Upper lobe of left lung (tissue), 6 donors: Measurements from ENCODE around the gene SRRM4. TPM values are rescaled to one million over a fixed set of nuclear protein-coding genes. Genes with fewer than 3 reads are reported as not detected.
A peak's percentile ranks its signal among the peaks of the same experiment; 100 is the strongest.

Source experiments
- ATAC-seq, 2 donors: fragments of 200-7000 bp; cut with Tn5 transposase; one replicate each; pipeline ENCODE4 v1.9.1; 2022; ENCODE audit warnings: mild to moderate bottlenecking in 2 of 2, moderate library complexity in 2 of 2; ENCODE audit not compliant: low FRiP score in 2 of 2
- DNase-seq, 2 donors: peaks; one replicate each; pipeline ENCODE4 v3.0.0-alpha.2; 2019 to 2020
- H3K27ac ChIP-seq, 4 donors: fragments of 200-600 bp; sonication (generic); one replicate each; pipeline ENCODE4 v1.5.1; 2016 to 2019
- H3K27me3 ChIP-seq, 4 donors: fragments of 200-600 bp; sonication (generic); one replicate each; pipeline ENCODE4 v1.5.1; 2017 to 2019
- H3K36me3 ChIP-seq, 4 donors: fragments of 200-600 bp; sonication (generic); one replicate each; pipeline ENCODE4 v1.5.1; 2016 to 2019
- H3K4me1 ChIP-seq, 4 donors: fragments of 200-600 bp; sonication (generic); one replicate each; pipeline ENCODE4 v1.5.1; 2018 to 2019
- H3K4me3 ChIP-seq, 4 donors: fragments of 200-600 bp; sonication (generic); one replicate each; pipeline ENCODE4 v1.5.1; 2017 to 2019; ENCODE audit warnings: mild to moderate bottlenecking in 2 of 4, moderate library complexity in 1 of 4
- H3K9me3 ChIP-seq, 4 donors: fragments of 200-600 bp; sonication (generic); one replicate each; pipeline ENCODE4 v1.5.1; 2018 to 2019
- CTCF ChIP-seq, 6 experiments: fragments of 450-650 bp in 4 of 6; fragments of 200-600 bp in 2 of 6; sonication (generic) in 2 of 6; IDR thresholded peaks; one replicate each; pipeline ENCODE4 v1.5.1; 2016 to 2019; ENCODE audit warnings: antibody characterized with exemption in 6 of 6
- EP300 ChIP-seq, 4 donors: sonication (generic); formaldehyde crosslinking; IDR thresholded peaks; one replicate each; pipeline ENCODE4 v1.5.1; 2017; ENCODE audit warnings: antibody characterized with exemption in 4 of 4, control low read depth in 2 of 4
- POLR2A ChIP-seq, 4 donors: fragments of 450-650 bp; IDR thresholded peaks; one replicate each; pipeline ENCODE4 v1.5.1; 2016 to 2017; ENCODE audit warnings: antibody characterized with exemption in 4 of 4, mild to moderate bottlenecking in 2 of 4
- POLR2AphosphoS5 ChIP-seq, 2 donors: sonication (generic); formaldehyde crosslinking; IDR thresholded peaks; one replicate each; pipeline ENCODE4 v1.5.1; 2017; ENCODE audit warnings: antibody characterized with exemption in 2 of 2
- WGBS, 2 donors: methylation state at CpG; one replicate each; pipeline ENCODE4 v1.1.5; 2017 to 2018; 5-methylcytosine and 5-hydroxymethylcytosine counted together
- total RNA-seq, 6 donors: library from RNA; depleted of rRNA in 4 of 6; stranded (reverse); fragments of >200 nt in 4 of 6; gene quantifications; one replicate each; pipeline versions ENCODE4 v1.1.0 to v1.2.1, GENCODE V29; 2016 to 2021
- donor health status: DM: no; HTN: no; CAD: no; lungs with moderate emphysema.
- donor health status: DM: no; HTN: yes; CAD: no; lungs with severe emphysema.

SRRM4 gene
- total RNA-seq, 6 donors from 2014 or later, result under 0.01 to 0.33 (median 0.11) TPM; not detected in 2

- no peak overlapping the region for H3K27ac ChIP-seq
- H3K27me3 ChIP-seq, result no peaks in the 10 kb centered on the region
- DNase-seq (no peak), ATAC-seq (no peak)
- peaks cover 6 to 14% (median 7%) of the 10 kb centered on the region in 4 donors for H3K9me3 ChIP-seq
- WGBS, 2 donors, result 82 to 85% methylated on average over 11 of the region's 11 CpGs
- TF ChIP-seq POLR2A (IDR thresholded peaks at IDR 0.05), result no peak
- TF ChIP-seq CTCF (IDR thresholded peaks at IDR 0.05), result no peak
- TF ChIP-seq EP300 (IDR thresholded peaks at IDR 0.05), result no peak
- TF ChIP-seq POLR2AphosphoS5 (IDR thresholded peaks at IDR 0.05), result no peak
- H3K4me3 ChIP-seq, result no peak overlapping the region
- H3K4me1 ChIP-seq, result peaks cover 0 to 5% (median 3%) of the 10 kb centered on the region in 4 donors
- H3K36me3 ChIP-seq, result no peaks in the 10 kb centered on the region
These were observed 173.1 kb downstream of the SRRM4 start for GRCh38 chr12:119154435-119154818.

- 75 to 85% methylated on average over 16 to 30 of the region's 35 CpGs for WGBS, 2 donors
- H3K4me1 ChIP-seq, result peaks cover 0 to 5% (median 3%) of the 10 kb centered on the region in 4 donors
- peaks cover 4 to 6% (median 4%) of the 10 kb centered on the region in 4 donors for H3K9me3 ChIP-seq
- TF ChIP-seq CTCF (IDR thresholded peaks at IDR 0.05), result no peak
- TF ChIP-seq EP300 (IDR thresholded peaks at IDR 0.05), result no peak
- TF ChIP-seq POLR2AphosphoS5 (IDR thresholded peaks at IDR 0.05), result no peak
- TF ChIP-seq POLR2A (IDR thresholded peaks at IDR 0.05), result no peak
- no peak overlapping the region for H3K27ac ChIP-seq
- H3K36me3 ChIP-seq, result no peaks in the 10 kb centered on the region
- H3K27me3 ChIP-seq, result no peaks in the 10 kb centered on the region
- ATAC-seq, result no peak
- DNase-seq, result peak in 1 of 2 donors; percentile 79
- no peak overlapping the region for H3K4me3 ChIP-seq
These were observed 175.2 kb downstream of the SRRM4 start for GRCh38 chr12:119156401-119157044.

GRCh38 chr12:119157528-119157927, 176.2 kb downstream of the SRRM4 start:
- DNase-seq (peak in 1 of 2 donors; percentile 68), ATAC-seq (peak in 1 of 2 donors; percentile 28)
- Histone ChIP-seq H3K4me3 (no peak overlapping the region), H3K4me1 (peaks cover 0 to 5% (median 3%) of the 10 kb centered on the region in 4 donors), H3K9me3 (no peaks in the 10 kb centered on the region), H3K27ac (no peak overlapping the region), H3K36me3 (no peaks in the 10 kb centered on the region), H3K27me3 (no peaks in the 10 kb centered on the region)
- WGBS, 2 donors, result 62 to 75% methylated on average over 1 to 4 of the region's 6 CpGs
- TF ChIP-seq POLR2AphosphoS5 (IDR thresholded peaks at IDR 0.05), result no peak
- TF ChIP-seq EP300 (IDR thresholded peaks at IDR 0.05), result no peak

- WGBS, 2 donors, result 84 to 86% methylated on average over 7 of the region's 7 CpGs
- DNase-seq (no peak), ATAC-seq (no peak)
- Histone ChIP-seq H3K9me3 (no peaks in the 10 kb centered on the region), H3K36me3 (no peaks in the 10 kb centered on the region), H3K27me3 (no peaks in the 10 kb centered on the region), H3K27ac (no peak overlapping the region), H3K4me1 (peaks cover 0 to 5% (median 3%) of the 10 kb centered on the region in 4 donors), H3K4me3 (no peak overlapping the region)
- no peak for TF ChIP-seq EP300 (IDR thresholded peaks at IDR 0.05)
These were observed 176.6 kb downstream of the SRRM4 start for GRCh38 chr12:119157978-119158377.

- Histone ChIP-seq H3K36me3 (no peaks in the 10 kb centered on the region), H3K27ac (no peak overlapping the region), H3K9me3 (no peaks in the 10 kb centered on the region), H3K4me3 (no peak overlapping the region), H3K27me3 (no peaks in the 10 kb centered on the region), H3K4me1 (peaks cover 0 to 5% (median 1%) of the 10 kb centered on the region in 4 donors)
- peak in 1 of 2 donors; percentile 54 for DNase-seq
- TF ChIP-seq CTCF (IDR thresholded peaks at IDR 0.05) (no peak), POLR2AphosphoS5 (IDR thresholded peaks at IDR 0.05) (no peak)
- 71 to 82% methylated on average over 6 to 7 of the region's 7 CpGs for WGBS, 2 donors
- no peak for ATAC-seq
These were observed 177.1 kb downstream of the SRRM4 start for GRCh38 chr12:119158402-119158801.

GRCh38 chr12:119159844-119160243, 178.5 kb downstream of the SRRM4 start:
- Histone ChIP-seq H3K36me3 (no peaks in the 10 kb centered on the region), H3K4me3 (no peak overlapping the region), H3K27ac (no peak overlapping the region), H3K27me3 (no peaks in the 10 kb centered on the region), H3K9me3 (no peaks in the 10 kb centered on the region), H3K4me1 (peaks cover 0 to 5% (median 0%) of the 10 kb centered on the region in 4 donors)
- no peak for DNase-seq
- TF ChIP-seq EP300 (IDR thresholded peaks at IDR 0.05) (no peak), POLR2A (IDR thresholded peaks at IDR 0.05) (no peak), CTCF (IDR thresholded peaks at IDR 0.05) (no peak), POLR2AphosphoS5 (IDR thresholded peaks at IDR 0.05) (no peak)
- ATAC-seq, result no peak
- 87 to 89% methylated on average over 2 of the region's 2 CpGs for WGBS, 2 donors
